BLaER1 treated with 17β-estradiol and CSF1 and Interleukin-3, amounts not matched to agents 10 nM and 100 nM (cell line): Measurements from ENCODE around the gene SLAMF1.

Source experiments
- H3K27ac ChIP-seq, 11 experiments: shearing (Covaris generic); formaldehyde crosslinking; 2 replicates each; pipeline ENCODE4 v1.8.1; 2022
- H3K27me3 ChIP-seq, 11 experiments: shearing (Covaris generic); formaldehyde crosslinking; 2 replicates each; pipeline ENCODE4 v1.8.1; 2022
- H3K36me3 ChIP-seq, 11 experiments: shearing (Covaris generic); formaldehyde crosslinking; 2 replicates each; pipeline ENCODE4 v1.8.1; 2022
- H3K4me1 ChIP-seq, 10 experiments: shearing (Covaris generic); formaldehyde crosslinking; 2 replicates each; pipeline ENCODE4 v1.8.1; 2022
- H3K4me2 ChIP-seq, 11 experiments: shearing (Covaris generic); formaldehyde crosslinking; 2 replicates each; pipeline ENCODE4 v1.8.1; 2022
- H3K4me3 ChIP-seq, 10 experiments: shearing (Covaris generic); formaldehyde crosslinking; 2 replicates each; pipeline ENCODE4 v1.8.1; 2022
- H3K9ac ChIP-seq, 11 experiments: shearing (Covaris generic); formaldehyde crosslinking; 2 replicates each; pipeline ENCODE4 v1.8.1; 2022
- H3K9me3 ChIP-seq, 11 experiments: shearing (Covaris generic); formaldehyde crosslinking; replicated peaks in 1 of 11; 2 replicates each; pipeline ENCODE4 v1.8.1; 2022
- H4K20me1 ChIP-seq, 11 experiments: shearing (Covaris generic); formaldehyde crosslinking; 2 replicates each; pipeline ENCODE4 v1.8.1; 2022
- Cebpa-rat ChIP-seq, 11 experiments: shearing (Covaris generic); IDR thresholded peaks; 2 replicates each; pipeline ENCODE4 v1.8.1; 2022

The SLAMF1 gene

GRCh38 chr1:160679893-160680292 is 33.0 kb upstream of the SLAMF1 start:
- H4K20me1 ChIP-seq: peaks cover 0 to 53% (median 0%) of the 10 kb centered on the region in 11 experiments; a peak in 3 of 22 replicates

DNA sequence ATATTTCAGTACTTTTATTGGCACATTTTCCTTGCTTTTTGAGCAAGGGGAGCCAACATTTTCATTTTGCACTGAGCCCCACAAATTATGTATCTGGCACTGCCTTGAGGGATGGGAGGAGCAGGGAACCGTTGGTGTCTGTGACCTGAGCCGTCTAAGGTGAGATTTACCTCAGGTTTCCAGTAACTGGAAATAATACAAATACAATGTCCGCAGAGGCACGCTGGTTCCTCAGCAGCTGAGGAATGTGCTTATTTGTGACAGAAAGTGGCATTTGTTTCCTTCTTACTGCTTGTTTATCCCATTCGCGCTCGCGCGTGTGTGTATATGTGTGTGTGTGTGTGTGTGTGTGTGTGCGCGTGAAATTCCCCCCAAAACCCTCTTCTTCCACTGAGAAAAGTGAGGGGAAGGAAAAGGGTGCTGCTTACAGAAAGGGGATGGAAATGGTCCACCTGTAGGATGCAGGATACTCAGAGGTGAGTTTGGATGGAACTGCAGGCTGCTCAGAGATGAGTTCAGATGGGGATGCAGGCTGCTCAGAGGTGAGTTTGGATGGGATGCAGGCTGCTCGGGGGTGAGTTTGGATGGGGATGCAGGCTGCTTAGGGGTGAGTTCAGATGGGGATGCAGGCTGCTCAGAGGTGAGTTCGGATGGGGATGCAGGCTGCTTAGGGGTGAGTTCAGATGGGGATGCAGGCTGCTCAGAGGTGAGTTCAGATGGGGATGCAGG is 30.2 kb upstream of the SLAMF1 start:
- H3K4me2 ChIP-seq: no peak overlapping the region
- H4K20me1 ChIP-seq: peaks cover 0 to 32% (median 0%) of the 10 kb centered on the region in 11 experiments; a peak in 3 of 22 replicates
- no peak for TF ChIP-seq Cebpa-rat (IDR thresholded peaks at IDR 0.05)
- no peak overlapping the region for H3K4me3 ChIP-seq
- H3K4me1 ChIP-seq: peaks cover 43 to 57% (median 48%) of the 10 kb centered on the region in 10 experiments
- no peaks in the 10 kb centered on the region for H3K27me3 ChIP-seq
- no peak overlapping the region for H3K27ac ChIP-seq
- H3K9ac ChIP-seq: no peak overlapping the region
- H3K36me3 ChIP-seq: peaks cover 0 to 53% (median 44%) of the 10 kb centered on the region in 11 experiments; a peak in 18 of 22 replicates
- H3K9me3 ChIP-seq: no peaks in the 10 kb centered on the region

More at GRCh38 chr1:160679893-160680292, 33.0 kb upstream of the SLAMF1 start:
- Histone ChIP-seq H3K27ac (0 out of 22 replicates have a peak overlapping the region, but pooled peaks of 1 of the 11 experiments have one; percentile 2), H3K27me3 (no peaks in the 10 kb centered on the region), H3K9me3 (peaks cover 0 to 3% (median 0%) of the 10 kb centered on the region in 11 experiments; a peak in 1 of 22 replicates), H3K4me2 (no peak overlapping the region), H3K4me3 (no peak overlapping the region), H3K4me1 (peaks cover 34 to 47% (median 41%) of the 10 kb centered on the region in 10 experiments), H3K36me3 (peaks cover 0 to 75% (median 57%) of the 10 kb centered on the region in 11 experiments; a peak in 18 of 22 replicates), H3K9ac (no peak overlapping the region)
- no peak for TF ChIP-seq Cebpa-rat (IDR thresholded peaks at IDR 0.05)

DNA sequence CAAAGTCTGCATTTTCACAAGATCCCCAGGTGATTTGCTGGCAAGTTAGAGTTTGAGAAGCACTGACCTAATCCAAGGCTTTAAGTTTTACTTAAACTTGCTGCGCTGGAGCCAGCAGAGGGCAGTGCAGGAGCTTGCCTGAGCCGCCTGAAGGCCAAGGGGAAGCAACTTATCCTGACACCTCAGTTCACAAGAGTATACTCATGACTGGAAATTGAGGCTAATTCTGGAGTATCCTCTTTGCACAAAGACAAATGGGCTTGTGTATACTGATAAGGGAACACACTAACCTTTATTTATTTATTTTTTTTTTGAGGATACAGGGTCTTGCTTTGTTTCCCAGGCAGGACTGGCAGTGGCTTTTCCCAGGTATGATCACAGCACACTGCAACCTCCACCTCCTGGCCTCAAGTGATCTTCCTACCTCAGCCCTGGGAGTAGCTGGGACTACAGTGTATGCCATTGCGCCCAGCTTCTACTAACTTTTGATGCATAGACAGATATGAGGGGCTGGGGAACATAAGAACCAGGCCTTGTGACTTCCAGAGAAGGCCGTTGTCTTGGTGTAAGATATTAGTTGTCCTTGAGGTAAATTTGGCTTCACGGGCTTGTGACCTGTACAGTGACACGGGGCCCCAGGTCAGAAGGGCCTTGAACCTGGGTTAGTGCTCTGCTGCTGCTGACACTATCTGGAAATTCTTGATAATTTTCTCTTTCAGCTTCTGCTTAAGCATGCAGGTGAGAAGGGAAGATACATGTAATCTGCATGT is 29.0 kb upstream of the SLAMF1 start:
- Histone ChIP-seq H3K9me3 (peaks cover 0 to 4% (median 3%) of the 10 kb centered on the region in 11 experiments; a peak in 7 of 22 replicates), H3K36me3 (peaks cover 0 to 42% (median 35%) of the 10 kb centered on the region in 11 experiments; a peak in 18 of 22 replicates), H3K9ac (peak overlapping the region in 8 of 11 experiments; percentile 27 to 55 (median 44); a peak in 10 of 22 replicates), H3K4me1 (peaks cover 40 to 66% (median 55%) of the 10 kb centered on the region in 10 experiments), H3K27ac (peak overlapping the region in 4 of 11 experiments; percentile 47 to 66 (median 52); a peak in 5 of 22 replicates), H3K4me3 (peak overlapping the region in 2 of 10 experiments; percentile 45; a peak in 2 of 20 replicates), H3K27me3 (no peaks in the 10 kb centered on the region), H3K4me2 (peak overlapping the region; percentile 68 to 97 (median 85)), H4K20me1 (peaks cover 0 to 31% (median 0%) of the 10 kb centered on the region in 11 experiments; a peak in 2 of 22 replicates)
- TF ChIP-seq Cebpa-rat (IDR thresholded peaks at IDR 0.05): no peak

DNA sequence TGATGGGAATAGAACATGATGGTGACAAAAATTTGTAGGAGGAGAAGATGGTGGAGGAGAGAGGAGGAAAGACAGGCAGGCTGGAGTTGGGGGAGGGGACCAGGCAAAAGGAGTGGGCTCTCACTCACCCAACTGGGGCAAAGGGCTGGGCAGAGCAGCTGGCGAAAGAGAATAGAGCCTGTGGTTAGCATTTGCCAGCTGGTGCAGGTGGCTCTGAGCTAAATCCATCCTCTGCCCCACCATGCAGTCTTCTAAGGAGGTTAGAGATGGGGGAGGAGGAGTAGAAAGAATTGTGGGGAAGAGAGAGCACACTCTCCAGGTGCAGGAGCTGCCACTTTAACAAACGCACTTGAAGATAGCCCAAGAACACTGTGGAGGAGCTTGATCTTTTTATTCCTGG is 27.6 kb upstream of the SLAMF1 start:
- Histone ChIP-seq H3K9me3 (peaks cover 5 to 18% (median 15%) of the 10 kb centered on the region in 11 experiments; a peak in 21 of 22 replicates), H3K4me1 (peaks cover 40 to 66% (median 56%) of the 10 kb centered on the region in 10 experiments), H3K36me3 (peaks cover 0 to 33% (median 21%) of the 10 kb centered on the region in 11 experiments; a peak in 17 of 22 replicates), H3K4me2 (peak overlapping the region; percentile 68 to 97 (median 85)), H3K27me3 (no peaks in the 10 kb centered on the region), H3K4me3 (peak overlapping the region in 5 of 10 experiments; percentile 26 to 47 (median 45); a peak in 8 of 20 replicates), H3K9ac (peak overlapping the region in 6 of 11 experiments; percentile 27 to 74 (median 50); a peak in 8 of 22 replicates), H4K20me1 (peaks cover 0 to 27% (median 0%) of the 10 kb centered on the region in 11 experiments; a peak in 2 of 22 replicates), H3K27ac (peak overlapping the region in 10 of 11 experiments; percentile 11 to 74 (median 52); a peak in 14 of 22 replicates)
- no peak for TF ChIP-seq Cebpa-rat (IDR thresholded peaks at IDR 0.05)

DNA sequence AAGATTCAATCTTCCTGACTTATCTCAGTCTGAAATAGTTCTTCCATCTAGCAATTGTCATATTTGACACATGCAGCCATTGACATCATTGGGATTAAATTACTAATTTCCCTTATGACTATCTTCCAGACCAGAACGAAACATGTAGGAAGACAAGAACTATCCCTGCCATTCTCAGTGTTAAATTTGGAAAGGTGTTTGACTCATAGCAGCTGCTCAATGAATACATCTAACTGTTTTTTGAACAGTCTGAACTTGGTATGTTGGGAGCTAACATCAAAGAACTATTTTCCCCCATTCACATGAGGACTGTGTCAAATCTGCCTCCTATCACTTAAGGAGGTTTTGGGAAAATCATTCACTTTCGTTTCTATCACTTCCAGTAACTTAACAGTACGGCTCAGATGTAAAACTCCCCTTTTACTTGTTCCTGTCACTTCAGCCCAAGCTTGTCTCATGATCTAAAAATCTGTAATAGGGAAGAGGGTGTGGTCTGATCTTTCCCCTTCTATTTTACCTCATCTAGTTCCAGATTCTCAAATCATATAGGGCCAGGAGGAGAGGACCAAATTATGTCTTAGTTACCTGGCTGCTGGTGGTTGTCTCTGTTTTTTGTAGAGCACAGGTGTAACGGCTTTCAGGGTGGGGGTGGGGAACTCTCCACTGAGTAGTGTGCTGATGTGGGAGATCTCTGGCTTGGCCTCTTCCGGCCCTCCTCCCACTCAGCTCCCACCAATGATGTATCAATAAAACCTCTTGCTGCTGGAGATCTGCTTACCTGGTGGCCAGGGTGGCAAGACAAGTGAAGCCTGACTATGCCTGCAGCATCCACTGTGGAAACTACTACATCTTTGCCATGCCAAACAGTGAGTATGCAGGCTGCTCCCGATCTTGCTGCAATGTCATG is 26.2 kb upstream of the SLAMF1 start:
- Histone ChIP-seq H3K27me3 (no peaks in the 10 kb centered on the region), H3K4me3 (peak overlapping the region in 5 of 10 experiments; percentile 26 to 47 (median 45); a peak in 7 of 20 replicates), H3K9ac (peak overlapping the region in 6 of 11 experiments; percentile 3 to 74 (median 44); a peak in 7 of 22 replicates), H4K20me1 (peaks cover 0 to 15% (median 0%) of the 10 kb centered on the region in 11 experiments; a peak in 2 of 22 replicates), H3K27ac (peak overlapping the region in 6 of 11 experiments; percentile 51 to 74 (median 62); a peak in 11 of 22 replicates), H3K4me1 (peaks cover 40 to 63% (median 56%) of the 10 kb centered on the region in 10 experiments), H3K36me3 (peaks cover 0 to 28% (median 8%) of the 10 kb centered on the region in 11 experiments; a peak in 15 of 22 replicates), H3K4me2 (peak overlapping the region; percentile 68 to 97 (median 85)), H3K9me3 (peaks cover 11 to 32% (median 29%) of the 10 kb centered on the region in 11 experiments; a peak in 21 of 22 replicates)
- no peak for TF ChIP-seq Cebpa-rat (IDR thresholded peaks at IDR 0.05)

DNA sequence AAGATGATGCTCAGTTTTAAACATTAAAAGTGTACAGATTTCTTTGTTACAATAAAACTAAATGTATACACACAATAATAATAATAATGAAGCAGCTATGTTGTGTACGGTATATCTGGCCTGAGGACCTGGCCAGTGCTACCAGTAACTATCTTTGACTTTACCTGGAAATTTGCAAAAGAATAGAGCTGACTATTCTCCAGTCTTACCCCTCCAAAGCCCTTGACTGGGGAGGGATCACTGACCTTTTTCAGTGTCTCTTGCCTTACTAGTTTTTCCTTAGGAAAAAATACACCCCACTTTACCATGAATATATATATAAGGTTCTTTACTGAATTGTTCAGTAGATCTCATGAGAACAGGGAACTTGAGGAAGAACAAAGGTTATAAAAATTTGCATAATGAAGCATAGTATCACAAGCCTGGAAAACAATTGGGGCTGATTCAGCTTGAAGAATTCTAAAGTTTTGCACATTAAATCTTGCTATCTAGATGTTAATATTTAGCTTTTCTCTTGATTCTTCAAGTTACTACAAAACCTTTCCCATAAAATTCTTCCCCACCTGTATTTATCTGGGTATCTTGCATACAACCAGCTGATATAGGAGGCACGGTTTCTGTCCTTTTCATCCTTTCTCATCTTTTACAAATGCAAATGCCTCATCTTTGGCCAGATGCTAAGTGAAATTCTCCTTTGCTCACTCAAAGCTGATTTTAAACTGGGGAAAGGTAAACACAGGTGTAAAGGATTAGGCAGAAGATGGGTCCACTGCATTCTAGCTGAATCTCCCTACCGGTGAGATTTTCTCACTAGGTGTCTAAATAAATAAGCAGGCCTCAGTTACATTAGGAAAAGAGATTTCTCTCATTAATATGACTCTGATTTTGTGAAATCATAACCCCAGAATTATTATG is 25.0 kb upstream of the SLAMF1 start:
- no peak overlapping the region for H3K4me3 ChIP-seq
- H3K4me2 ChIP-seq: peak overlapping the region in 10 of 11 experiments; percentile 68 to 97 (median 84); a peak in 18 of 22 replicates
- peaks cover 11 to 42% (median 37%) of the 10 kb centered on the region in 11 experiments; a peak in 21 of 22 replicates for H3K9me3 ChIP-seq
- peak overlapping the region in 4 of 11 experiments; percentile 51 to 74 (median 64); a peak in 5 of 22 replicates for H3K27ac ChIP-seq
- peaks cover 45 to 74% (median 59%) of the 10 kb centered on the region in 10 experiments for H3K4me1 ChIP-seq
- peak overlapping the region in 1 of 11 experiments; percentile 74; a peak in 1 of 22 replicates for H3K9ac ChIP-seq
- no peak for TF ChIP-seq Cebpa-rat (IDR thresholded peaks at IDR 0.05)
- no peaks in the 10 kb centered on the region for H3K27me3 ChIP-seq
- H4K20me1 ChIP-seq: peaks cover 0 to 5% (median 0%) of the 10 kb centered on the region in 11 experiments; a peak in 1 of 22 replicates
- H3K36me3 ChIP-seq: peaks cover 0 to 20% (median 0%) of the 10 kb centered on the region in 11 experiments; a peak in 7 of 22 replicates

- Histone ChIP-seq H3K4me3 (no peak overlapping the region), H3K4me1 (peaks cover 52 to 79% (median 63%) of the 10 kb centered on the region in 10 experiments), H3K9me3 (peaks cover 11 to 42% (median 37%) of the 10 kb centered on the region in 11 experiments; a peak in 21 of 22 replicates), H3K27me3 (no peaks in the 10 kb centered on the region), H4K20me1 (no peaks in the 10 kb centered on the region), H3K9ac (no peak overlapping the region), H3K27ac (no peak overlapping the region), H3K36me3 (peaks cover 0 to 20% (median 0%) of the 10 kb centered on the region in 11 experiments; a peak in 5 of 22 replicates), H3K4me2 (no peak overlapping the region)
- TF ChIP-seq Cebpa-rat (IDR thresholded peaks at IDR 0.05): no peak
These were observed 23.9 kb upstream of the SLAMF1 start for GRCh38 chr1:160670701-160671100.
